HG03432 (cell line): ENCODE data around the gene GARIN5A.
"Not testable (repeated sequence)": the region's sequence is repeated elsewhere in the genome, so short reads cannot be mapped to it uniquely, and the experiment has no call there.

Experiments
- ATAC-seq: cut with Tn5 transposase; IDR thresholded peaks from one replicate; pipeline ENCODE4 v1.9.1; 2021; ENCODE audit warnings: mild to moderate bottlenecking, moderate library complexity; ENCODE audit not compliant: unreplicated experiment

Gene GARIN5A

DNA sequence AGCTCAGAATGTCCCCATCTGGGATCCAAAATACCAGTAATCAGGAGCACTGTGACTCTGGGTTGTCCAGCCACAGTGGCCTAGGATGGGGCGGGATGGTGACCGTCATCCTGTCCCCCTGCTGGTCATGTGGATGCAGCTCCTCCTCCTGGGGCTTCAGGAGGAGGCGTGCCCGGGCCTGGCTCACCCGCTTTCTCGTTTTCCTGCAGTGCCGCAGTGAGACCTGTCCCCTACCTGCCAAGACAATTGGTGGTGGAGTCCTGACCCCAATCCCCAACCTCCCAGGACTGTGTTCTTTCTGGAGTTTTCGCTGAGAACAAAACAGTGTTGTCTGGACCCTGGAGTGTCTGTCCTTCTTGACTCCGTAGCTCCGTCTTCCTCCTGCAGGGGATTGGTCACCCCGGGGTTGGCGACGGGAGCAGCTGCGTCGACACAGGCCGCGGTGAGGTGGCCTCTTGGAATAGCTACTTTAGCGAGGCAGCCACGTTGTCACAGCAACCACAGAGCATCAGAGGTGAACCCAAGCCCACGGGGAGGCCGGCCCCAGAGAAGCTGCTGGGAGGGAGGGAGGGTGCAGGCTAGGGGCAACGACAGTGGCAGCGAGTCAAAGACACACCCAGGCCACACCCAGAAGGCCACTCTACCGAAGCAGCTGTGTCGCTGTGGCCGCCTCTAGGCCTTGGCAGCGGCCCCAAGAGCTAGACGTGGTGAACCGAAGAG, 10.5 kb downstream of the GARIN5A start:
- no peak for ATAC-seq

DNA sequence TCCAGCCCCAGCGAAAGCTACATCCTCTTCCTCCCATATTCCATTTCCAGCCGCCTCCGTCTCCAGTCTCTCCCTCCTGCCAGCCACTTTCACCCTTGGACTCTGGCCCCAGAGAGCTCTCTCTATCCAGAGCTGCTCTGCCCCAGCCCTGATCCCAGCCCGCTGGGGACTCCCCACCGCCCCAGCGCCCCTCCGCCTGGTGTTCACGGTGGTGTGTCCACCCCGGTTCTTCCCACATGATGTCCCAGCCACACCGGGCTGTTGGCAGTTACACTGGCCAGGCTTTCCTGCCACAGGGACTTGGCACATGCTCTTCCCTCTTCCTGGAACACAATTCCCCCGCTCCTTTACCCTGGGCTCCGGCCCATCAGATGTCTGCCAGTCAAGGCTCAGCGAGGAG, 11.6 kb downstream of the GARIN5A start:
- ATAC-seq, result no peak

DNA sequence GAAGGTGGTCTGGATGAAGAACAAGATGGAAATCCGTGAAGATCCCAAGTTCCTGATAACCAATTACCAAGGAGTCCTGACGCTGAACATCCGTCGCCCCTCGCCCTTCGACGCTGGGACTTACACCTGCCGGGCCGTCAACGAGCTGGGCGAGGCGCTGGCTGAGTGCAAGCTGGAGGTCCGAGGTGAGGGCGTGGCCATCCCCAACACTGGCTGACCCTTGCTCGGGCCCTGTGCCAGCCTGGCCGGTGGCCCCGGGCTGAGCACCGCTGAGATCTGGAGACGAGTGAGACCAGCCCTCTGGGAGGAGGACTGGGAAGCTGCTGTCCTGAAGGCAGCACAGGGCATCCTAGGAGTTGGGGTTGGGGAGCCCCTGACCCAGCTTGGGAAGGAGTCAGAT, 12.3 kb downstream of the GARIN5A start:
- no peak for ATAC-seq

DNA sequence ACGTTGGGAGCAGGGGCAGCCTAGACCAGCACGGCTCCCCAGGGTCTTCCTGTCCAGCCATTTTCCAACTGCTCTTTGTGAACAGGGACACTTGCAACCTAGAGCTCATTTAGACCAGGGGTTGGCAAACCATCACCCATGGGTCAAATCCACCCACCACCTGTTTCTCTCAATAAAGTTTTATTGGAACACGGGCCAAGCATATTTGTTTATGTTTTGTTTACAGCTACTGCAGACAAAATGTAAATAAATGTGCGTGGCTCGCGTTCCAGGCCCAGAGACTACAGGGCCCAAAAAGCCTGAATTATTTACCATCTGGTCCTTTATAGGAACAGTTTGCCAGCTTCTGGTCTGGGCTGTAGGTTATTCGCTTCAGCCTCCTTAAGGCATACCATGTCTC, 13.7 kb downstream of the GARIN5A start:
- ATAC-seq, result no peak

DNA sequence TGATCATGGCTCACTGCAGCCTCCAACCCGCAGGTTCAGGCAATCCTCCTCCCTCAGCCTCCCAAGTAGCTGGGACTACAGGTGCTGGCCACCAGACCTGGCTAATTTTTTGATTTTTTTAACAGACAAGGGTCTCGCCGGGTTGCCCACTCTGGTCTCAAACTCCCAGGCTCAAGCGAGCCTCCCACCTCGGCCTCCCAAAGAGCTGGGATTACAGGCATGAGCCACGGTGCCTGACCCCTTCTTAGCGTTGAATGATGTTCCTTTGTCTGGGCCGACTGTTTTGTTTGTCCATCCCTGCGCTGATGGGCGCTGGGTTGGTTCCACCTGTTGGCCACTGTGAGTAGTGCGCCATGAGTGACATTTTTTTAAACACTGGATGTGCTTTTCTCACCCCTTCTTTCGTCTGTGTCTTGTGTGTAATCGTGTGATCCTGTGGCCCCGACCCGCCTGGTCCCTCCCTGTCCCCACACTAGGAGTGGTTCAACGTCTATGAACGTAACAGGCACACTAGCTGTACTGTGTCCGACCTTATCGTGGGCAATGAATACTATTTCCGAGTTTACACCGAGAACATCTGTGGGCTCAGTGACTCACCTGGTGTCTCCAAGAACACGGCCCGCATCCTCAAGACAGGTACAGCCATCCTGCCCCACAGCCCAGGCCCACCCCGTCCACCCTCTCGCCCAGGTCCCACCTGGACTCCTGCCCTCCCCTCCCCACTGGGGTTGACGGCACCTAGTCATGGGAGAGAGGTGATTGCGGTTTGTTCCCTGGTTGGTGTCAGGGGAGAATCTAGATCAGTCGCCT, 15.4 kb downstream of the GARIN5A start:
- peak; percentile 53 for ATAC-seq

DNA sequence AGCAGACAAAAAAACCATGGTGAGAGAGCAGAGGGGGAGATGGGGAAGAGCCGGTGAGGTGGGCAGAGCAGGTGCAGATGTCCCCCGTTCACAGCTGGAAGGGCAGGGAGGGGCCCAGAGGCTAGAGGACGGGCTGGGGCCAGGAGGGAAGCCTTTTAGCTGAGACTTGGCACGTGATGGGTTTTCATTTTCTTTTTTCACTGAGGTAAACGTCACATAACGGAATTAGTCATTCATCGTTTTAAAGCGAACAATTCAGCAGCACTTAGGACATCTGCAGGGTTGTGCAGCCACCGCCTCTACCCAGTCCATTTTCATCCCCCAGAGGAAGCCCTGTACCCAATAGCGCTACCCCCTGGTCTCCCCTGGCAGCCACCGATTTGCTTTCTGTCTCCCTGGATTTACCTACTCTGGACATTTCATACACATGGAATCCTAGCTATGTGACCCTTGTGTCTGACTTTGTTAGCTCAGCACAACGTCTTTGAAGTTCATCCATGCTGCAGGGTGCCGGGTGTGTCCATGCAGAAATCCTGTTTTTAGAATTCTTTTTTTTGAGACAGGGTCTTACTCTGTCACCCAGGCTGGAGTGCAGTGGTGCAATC, 16.4 kb downstream of the GARIN5A start:
- ATAC-seq, result peak; percentile 50

DNA sequence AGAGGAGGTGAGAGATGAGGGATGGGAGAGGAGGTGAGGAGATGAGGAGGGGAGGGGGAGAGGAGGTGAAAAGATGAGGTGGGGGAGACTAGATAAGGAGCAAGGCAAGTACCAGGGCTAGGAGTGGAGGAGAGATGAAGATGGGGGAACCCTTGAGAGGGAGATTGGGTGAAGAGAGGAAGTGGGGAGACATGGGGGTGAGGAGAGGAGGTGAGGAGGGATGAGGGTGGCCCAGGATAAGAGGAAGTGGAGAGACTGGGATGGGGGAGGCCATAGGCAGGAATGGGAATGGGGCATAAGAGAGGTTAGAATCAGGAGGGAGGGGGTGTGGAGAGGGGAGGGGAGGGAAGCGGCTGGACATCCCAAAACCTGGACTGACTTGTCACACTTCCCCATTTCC, 17.0 kb downstream of the GARIN5A start:
- ATAC-seq, result no peak

DNA sequence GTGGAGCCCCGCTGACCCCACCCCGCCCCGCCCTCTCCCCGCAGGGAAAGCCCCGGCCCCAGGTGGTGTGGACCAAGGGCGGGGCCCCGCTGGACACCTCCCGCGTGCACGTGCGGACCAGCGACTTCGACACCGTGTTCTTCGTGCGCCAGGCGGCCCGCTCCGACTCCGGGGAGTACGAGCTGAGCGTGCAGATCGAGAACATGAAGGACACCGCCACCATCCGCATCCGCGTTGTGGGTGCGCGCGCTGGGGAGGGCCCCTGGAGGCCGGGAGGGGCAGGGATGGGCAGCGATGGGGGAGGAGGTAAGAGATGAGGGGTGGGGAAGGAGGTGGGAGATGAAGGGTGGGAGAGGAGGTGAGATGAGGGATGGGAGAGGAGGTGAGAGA, 17.6 kb downstream of the GARIN5A start:
- no peak for ATAC-seq

DNA sequence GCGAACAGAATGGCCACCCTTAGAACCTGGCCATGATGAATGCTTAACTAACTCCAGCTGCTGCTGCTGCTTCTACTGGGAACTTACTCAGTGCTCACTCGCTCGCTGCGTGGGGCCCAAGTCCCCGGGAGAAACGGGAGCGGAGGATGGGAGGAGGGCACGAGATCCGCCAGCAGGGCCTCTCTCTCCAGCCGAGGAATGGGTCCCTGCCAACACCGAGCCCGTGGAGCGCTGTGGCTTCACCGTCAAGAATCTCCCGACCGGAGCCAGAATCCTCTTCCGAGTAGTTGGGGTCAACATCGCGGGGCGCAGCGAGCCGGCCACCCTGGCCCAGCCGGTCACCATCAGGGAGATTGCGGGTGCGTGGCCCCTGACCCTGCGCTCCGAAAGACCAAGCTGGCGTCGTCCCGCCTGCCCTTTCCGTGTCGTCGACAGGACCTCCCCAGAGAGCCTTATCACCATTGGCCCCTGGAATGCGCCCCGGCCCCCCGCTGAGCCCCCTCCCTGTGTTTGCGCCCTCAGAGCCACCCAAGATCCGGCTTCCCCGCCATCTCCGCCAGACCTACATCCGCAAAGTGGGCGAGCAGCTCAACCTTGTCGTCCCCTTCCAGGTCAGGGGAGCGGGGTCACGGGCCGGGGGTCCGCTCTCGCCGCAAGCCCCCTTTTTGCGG, 18.1 kb downstream of the GARIN5A start:
- no peak for ATAC-seq

DNA sequence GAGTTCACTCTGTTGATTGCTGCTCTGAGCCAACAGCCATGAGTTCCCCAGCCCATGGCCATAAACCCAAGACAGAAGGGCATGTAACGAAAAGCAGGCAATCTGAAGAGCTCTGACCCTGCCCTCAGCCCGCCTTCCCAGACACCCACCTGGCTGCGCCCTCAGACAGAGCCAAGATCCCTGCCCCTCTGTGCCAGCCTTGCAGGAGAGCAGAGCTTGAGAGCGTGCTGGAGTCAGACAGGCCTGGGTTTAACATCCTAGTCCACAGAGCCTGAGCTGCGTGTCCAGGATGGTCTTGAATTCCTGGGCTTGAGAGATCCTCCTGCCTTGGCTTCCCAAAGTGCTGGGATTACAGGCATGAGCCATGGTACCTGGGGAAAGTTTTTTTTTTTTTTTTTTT, 19.3 kb downstream of the GARIN5A start:
- ATAC-seq, result no peak

DNA sequence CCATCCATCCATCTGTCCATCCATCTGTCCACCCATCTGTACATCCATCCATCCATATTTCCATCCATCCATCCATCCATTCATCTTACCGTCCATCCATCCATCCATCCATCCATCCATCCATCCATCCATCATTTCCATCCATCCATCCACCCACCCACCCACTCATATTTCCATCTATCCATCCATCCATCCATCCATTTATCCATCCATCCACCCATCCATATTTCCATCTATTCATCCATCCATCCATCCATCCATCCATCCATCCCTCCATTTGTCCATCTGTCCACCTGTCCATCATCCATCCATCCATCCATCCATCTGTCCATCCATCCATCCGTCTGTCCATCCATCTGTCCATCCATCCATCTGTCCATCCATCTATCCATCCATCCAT, 20.7 kb downstream of the GARIN5A start:
- no peak for ATAC-seq

DNA sequence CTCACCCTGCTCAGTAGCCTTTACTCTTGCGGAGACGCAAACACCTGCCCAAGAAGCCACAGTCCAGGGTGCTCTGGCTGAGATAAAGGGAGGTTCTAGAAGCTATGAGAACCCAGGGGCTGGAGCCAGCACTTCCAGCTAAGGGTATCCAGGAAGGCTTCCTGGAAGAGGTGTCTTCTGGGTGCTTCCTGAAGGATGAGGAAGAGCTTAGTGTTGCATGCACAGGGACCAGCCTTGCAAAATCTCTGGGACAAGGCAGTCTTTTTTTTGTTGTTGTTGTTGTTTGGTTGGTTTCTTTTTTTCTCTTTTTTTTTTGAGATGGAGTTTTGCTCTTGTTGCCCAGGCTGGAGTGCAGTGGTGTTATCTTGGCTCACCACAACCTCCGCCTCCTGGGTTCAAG, 23.4 kb downstream of the GARIN5A start:
- no peak for ATAC-seq

DNA sequence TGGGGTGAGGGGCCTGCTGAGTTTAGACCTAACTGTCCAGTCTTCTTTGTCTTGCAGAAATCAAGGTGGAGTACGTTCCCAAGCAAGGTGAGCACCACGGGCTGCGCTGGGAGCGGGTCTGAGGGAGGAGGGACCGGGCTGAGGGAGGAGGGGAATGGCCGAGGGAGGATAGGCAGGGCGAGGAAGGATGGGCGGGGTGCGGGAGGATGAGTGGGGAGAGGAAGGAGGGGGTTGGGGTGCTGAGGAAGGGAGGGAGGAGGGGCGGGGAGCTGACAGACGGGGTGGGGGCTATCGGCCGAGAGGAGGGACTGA, 25.5 kb downstream of the GARIN5A start:
- no peak for ATAC-seq

DNA sequence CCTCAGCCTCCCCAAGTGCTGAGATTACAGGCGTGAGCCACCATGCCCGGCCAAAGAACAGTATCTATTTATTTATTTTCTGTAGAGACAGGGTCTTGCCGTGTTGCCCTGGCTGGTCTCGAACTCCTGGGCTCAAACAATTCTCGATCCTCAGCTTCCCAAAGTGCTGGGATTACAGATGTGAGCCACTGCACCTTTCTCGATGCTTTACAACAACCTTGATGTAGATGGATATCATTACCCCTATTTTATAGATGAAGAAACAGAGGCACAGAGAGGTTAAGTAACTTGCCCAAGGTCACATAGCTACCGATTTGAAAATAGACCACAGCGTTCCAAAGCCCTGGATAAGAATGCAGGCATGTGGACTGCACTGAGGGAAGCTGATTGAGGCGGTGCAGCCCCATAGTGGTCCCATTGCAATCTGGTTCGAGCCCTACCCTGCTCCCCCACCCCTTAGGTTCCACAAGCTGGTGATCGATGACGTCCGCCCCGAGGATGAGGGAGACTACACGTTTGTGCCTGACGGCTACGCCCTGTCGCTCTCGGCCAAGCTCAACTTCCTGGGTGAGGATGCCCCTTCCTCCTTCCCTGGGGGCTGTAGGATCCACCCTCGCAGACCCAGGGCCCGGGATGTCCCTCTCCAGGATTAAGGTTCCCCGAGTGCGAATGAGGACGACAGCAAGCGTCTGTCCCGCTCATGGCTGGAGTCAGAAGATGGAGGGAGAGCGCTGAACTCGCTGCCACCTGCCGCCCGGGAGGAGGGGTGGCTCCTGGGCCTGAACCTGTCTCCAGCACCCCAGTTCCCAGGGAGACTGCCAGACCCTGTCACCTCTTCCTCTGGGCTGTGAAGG, 26.1 kb downstream of the GARIN5A start:
- ATAC-seq, result no peak

DNA sequence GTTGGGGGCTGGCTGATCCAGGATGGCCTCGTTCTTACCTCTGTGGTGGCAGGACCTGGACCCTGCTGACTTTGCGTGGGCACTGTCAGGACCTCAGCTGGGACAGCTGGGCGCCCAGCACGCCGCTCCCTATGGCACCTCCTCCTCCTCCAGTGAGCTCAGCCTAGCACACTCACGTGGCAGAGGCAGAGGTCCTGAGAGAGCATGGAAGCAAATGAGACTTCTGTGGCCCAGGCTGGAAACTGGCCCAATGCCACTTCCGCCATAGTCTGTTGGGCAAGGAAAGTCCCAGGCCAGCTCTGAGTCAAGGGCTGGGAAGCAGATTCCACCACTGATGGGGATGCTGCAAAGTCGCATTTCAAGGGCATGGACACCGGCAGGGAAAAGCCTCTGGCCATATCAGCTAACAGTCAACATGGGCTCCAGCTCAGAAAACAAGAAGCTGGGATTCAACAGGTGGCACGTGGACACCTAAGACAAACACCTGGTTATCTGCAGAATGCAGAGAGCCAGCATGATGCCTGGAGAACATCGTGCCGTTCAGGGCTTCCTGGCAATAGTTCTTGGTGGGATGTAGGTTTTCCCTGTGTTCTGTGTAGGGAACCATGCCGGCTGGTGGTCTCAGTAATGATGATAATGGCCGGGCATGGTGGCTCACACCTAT, 27.3 kb downstream of the GARIN5A start:
- no peak for ATAC-seq

DNA sequence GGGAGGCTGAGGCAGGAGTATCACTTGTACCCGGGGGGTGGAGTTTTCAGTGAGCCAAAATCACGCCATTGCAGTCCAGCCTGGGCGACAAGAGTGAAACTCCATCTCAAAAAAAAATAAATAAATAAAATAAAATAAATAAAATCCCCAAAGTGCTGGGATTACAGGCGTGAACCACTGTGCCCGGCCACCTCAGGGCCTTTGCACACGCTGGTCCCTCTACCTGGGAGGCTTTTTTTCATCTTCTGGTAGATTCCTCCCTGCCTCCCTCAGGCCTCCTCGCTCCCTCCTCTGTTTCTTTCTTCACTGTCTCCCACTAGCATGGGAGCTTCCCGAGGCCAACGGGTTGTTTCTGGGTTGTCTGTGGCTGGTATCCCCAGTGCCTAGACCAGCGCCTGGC, 28.9 kb downstream of the GARIN5A start:
- no peak for ATAC-seq

DNA sequence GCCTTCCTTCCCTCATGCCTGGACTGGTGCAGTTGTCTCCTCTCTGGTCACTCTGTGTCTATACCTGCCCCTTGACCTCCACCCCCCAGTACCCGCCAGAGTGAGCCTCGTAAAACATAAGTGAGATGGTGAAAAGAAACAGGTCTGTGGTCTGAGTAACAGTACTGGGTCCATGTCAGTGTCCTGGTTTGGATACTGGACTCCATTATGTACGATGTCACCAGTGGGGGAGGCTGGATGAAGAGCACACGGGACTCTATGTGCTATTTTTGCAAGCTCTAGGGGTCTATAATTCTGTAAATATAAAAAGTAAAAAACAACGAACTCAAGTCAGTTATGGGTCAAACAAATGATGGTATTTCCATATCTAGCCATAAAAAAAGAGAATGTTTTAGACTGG, 29.6 kb downstream of the GARIN5A start:
- ATAC-seq, result no peak

DNA sequence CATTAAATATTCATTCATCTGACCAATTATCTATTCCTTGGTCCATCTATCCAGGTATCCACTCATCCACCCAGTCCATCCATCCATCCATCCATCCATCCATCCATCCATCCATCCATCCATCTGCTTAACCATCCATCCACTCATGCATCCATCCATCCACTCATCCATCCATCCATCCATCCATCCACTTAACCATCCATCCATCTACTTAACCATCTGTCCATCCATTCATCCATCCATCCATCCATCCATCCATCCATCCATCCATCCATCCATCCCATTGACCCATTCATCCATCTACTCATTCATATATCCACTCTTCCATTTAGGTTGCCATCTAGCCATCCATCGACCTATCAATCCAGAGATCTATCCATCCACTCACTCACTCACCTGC, 32.6 kb downstream of the GARIN5A start:
- ATAC-seq, result no peak

DNA sequence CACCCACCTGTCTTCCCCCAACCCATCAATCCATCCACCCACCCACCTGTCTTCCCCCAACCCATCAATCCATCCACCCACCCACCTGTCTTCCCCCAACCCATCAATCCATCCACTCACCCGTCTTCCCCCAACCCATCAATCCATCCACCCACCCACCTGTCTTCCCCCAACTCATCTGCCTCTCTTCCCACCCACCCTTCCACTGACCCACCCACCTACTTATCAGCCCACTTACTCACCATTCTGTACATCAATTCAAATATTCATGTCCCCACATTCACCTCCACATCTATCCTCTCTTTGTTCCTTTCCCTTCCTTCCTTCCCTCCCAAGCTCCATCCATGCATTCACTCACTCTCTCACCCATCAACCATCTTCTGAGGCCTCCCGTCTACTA, 37.5 kb downstream of the GARIN5A start:
- ATAC-seq, result not testable (repeated sequence)

DNA sequence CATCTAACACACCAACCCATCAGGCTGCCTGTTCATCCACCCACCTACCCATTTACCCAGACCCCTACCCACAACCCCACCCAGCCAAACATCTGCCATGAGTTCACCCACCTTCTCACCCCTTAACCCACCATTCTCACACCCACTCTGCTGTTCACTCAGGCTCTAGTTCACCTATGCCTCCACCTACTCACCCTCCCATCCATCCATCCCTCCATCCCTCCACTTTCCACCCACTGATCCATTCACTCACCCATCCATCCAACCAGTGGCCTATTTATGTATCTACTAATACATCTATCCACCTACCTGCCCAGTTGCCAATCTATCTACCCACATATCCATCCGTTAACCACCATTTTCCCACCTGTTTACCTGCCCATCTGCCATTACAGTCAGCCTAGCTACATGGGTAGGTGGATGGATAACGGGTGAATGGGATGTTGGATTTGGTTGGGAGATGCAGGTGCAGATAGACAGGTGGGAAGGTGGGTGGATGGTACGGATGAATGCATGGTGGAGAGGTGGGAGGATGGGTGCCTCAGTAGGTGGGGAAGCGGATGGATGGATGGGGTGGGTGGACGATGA, 38.7 kb downstream of the GARIN5A start:
- no peak for ATAC-seq
